Measurements from ENCODE around the gene GPR183.

The GPR183 gene

DNA sequence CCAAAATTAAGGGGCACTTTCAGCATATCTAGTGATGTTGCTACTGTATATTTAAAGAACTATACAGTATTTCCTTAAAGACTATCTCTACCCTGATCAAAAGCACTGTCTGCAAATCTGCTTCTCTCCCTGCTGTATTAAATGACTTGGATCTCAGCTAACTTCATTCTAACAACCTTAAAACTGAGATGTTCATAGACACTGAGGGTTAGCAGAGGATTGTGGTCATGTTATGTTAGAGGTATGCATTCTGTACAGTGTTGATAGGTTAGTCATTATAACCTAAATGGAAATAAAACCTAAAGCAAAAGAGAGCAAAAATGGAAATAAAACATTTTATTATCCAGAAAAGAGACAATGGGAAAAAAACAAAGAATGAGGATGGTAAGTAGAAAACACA, 9.9 kb downstream of the GPR183 start:
- Histone ChIP-seq H3K4me3 (ENCODE audit: low read depth in 1 of 2, low read length in 1 of 2) (no peak overlapping the region), H3K36me3 (no peaks in the 10 kb centered on the region), H3K27me3 (no peaks in the 10 kb centered on the region), H3K27ac (no peak overlapping the region), H3K9me3 (no peaks in the 10 kb centered on the region), H3K4me1 (ENCODE audit: control insufficient read depth in 1 of 2, insufficient read depth in 1 of 2, low read depth in 1 of 2, low read length in 1 of 2) (peaks cover 9 to 34% of the 10 kb centered on the region in 2 experiments)
- no peak for TF ChIP-seq CTCF (IDR thresholded peaks at IDR 0.05)

DNA sequence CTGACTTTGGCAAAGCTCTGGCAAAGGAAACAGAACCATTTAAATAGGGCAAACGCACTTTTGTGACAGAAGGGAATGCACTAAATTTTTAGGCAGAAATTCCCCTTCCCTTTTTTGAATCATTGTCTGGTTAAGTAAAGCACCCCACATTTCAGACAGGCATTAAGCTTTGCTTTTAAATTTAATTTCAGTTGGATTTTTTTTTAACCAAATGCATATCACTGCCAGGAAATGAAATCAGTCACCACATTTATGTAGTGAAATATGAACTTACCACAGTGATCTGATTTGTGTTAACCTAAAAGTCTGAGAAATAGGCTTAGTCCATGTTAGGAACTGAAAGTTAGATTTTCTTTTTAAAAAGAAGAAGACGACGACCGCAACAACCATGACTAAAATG, 10.8 kb downstream of the GPR183 start:
- no peaks in the 10 kb centered on the region for H3K36me3 ChIP-seq
- H3K9me3 ChIP-seq = no peaks in the 10 kb centered on the region
- TF ChIP-seq CTCF (IDR thresholded peaks at IDR 0.05) = no peak
- peaks cover 9 to 25% of the 10 kb centered on the region in 2 experiments for H3K4me1 ChIP-seq (ENCODE audit: control insufficient read depth in 1 of 2, insufficient read depth in 1 of 2, low read depth in 1 of 2, low read length in 1 of 2)
- H3K4me3 ChIP-seq (ENCODE audit: low read depth in 1 of 2, low read length in 1 of 2) = no peak overlapping the region
- no peak overlapping the region for H3K27ac ChIP-seq
- H3K27me3 ChIP-seq = no peaks in the 10 kb centered on the region

DNA sequence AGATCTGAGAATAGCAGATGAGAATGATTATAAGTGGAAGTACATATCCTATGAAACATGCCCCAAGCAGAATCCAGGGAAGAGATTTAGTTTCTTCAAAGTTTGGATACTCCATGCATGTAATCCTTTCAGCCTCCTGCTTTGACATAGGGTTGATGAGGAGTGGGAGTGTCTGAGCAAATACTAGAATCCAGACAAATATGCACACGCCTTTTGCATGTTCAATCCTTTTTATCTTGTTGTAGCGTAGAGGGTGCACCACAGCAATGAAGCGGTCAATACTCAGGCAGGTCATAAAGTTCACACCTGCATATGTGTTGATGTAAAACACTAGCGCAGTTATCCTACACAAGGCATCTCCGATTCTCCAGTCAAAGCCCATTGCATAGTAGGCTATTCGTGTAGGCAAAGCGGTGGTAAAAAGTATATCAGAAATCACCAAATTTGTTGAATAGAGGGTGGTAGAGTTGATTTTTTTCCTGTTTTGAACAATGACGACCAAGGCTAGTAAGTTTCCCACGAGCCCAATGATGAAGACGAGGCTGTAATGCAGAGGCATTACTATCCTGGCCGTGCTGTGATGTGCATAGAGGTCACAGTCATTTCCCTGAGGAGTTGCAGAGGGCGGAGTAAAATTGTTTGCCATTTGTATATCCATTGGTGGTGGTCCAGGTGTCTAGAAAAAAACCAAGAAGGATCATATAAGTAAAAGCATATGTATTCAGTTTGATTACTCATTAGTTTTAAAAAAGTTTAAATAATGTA, 11.5 kb downstream of the GPR183 start:
- no peak for TF ChIP-seq CTCF (IDR thresholded peaks at IDR 0.05)
- Histone ChIP-seq H3K4me1 (ENCODE audit: control insufficient read depth in 1 of 2, insufficient read depth in 1 of 2, low read depth in 1 of 2, low read length in 1 of 2) (peaks cover 13 to 21% of the 10 kb centered on the region in 2 experiments), H3K36me3 (no peaks in the 10 kb centered on the region), H3K27me3 (no peaks in the 10 kb centered on the region), H3K4me3 (ENCODE audit: low read depth in 1 of 2, low read length in 1 of 2) (no peak overlapping the region), H3K9me3 (no peaks in the 10 kb centered on the region), H3K27ac (no peak overlapping the region)

GRCh38 chr13:99294958-99295357, 12.2 kb downstream of the GPR183 start:
- H3K4me1 ChIP-seq (ENCODE audit: control insufficient read depth in 1 of 2, insufficient read depth in 1 of 2, low read depth in 1 of 2, low read length in 1 of 2) = peaks cover 20 to 27% of the 10 kb centered on the region in 2 experiments
- H3K4me3 ChIP-seq (ENCODE audit: low read depth in 1 of 2, low read length in 1 of 2) = no peak overlapping the region

DNA sequence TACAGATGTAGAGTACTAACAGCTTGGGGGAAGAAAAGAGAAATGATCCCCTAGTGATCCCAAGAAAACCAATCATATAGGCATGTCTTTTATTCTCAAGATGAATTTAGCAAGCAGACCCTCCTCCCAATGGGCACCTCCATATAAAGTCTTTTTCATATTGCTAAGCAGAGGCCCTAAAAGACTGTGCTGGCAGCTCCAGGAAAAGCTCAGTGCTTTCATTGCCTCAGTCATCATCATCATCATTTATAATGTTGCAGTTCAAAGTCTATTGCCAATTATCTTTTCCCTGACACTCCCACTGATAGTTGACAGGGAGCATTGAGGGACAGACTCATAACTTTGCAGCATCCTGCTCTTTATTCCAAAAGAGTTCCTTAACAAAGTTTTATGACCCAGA, 13.0 kb downstream of the GPR183 start:
- H3K9me3 ChIP-seq = no peaks in the 10 kb centered on the region
- H3K27ac ChIP-seq = no peak overlapping the region
- H3K4me3 ChIP-seq (ENCODE audit: low read depth in 1 of 2, low read length in 1 of 2) = no peak overlapping the region
- peaks cover 23 to 31% of the 10 kb centered on the region in 2 experiments for H3K4me1 ChIP-seq (ENCODE audit: control insufficient read depth in 1 of 2, insufficient read depth in 1 of 2, low read depth in 1 of 2, low read length in 1 of 2)
- TF ChIP-seq CTCF (IDR thresholded peaks at IDR 0.05) = no peak
- no peaks in the 10 kb centered on the region for H3K36me3 ChIP-seq
- H3K27me3 ChIP-seq = no peaks in the 10 kb centered on the region

More at GRCh38 chr13:99294958-99295357, 12.2 kb downstream of the GPR183 start:
- no peaks in the 10 kb centered on the region for H3K9me3 ChIP-seq
- TF ChIP-seq CTCF (IDR thresholded peaks at IDR 0.05) = no peak
- no peaks in the 10 kb centered on the region for H3K36me3 ChIP-seq
- H3K27me3 ChIP-seq = no peaks in the 10 kb centered on the region
- no peak overlapping the region for H3K27ac ChIP-seq
